ENCODE data around the gene SLC46A1. TPM values are rescaled to one million over a fixed set of nuclear protein-coding genes. Genes with fewer than 3 reads are reported as not detected.

SLC46A1 gene
- total RNA-seq, 1 donor from 2014 or later, result 5.9 TPM

DNA sequence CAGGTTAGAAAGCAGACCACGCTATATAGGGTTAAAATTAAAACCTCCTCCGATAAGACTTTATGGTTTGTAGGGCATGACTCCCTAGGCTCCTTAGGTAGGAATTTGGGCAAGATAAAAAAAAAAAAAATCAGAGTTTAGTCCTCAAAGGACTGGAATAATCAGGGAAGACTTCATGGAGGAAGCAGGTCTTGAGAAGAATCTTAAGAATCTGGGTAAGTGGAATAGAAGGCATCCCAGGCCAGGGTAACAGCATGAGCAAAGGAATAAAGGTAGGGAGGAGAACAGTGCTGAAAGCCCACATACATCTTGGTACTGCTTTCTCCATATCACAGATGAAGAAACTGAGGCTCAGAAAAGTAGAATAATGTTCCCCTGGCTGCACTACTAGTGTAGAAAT is 15.4 kb downstream of the SLC46A1 start:
- Mint-ChIP-seq H3K27ac (ENCODE audit: unreplicated experiment) (no peak overlapping the region), H3K36me3 (ENCODE audit: unreplicated experiment) (peaks cover 37% of the 10 kb centered on the region), H3K4me3 (ENCODE audit: unreplicated experiment) (no peak overlapping the region), H3K4me1 (ENCODE audit: unreplicated experiment) (no peaks in the 10 kb centered on the region), H3K9me3 (ENCODE audit: unreplicated experiment) (no peaks in the 10 kb centered on the region), H3K27me3 (ENCODE audit: unreplicated experiment) (no peaks in the 10 kb centered on the region)
- no peak for DNase-seq (ENCODE audit: extremely low spot score, unreplicated experiment)
- TF ChIP-seq, protein P1, sequence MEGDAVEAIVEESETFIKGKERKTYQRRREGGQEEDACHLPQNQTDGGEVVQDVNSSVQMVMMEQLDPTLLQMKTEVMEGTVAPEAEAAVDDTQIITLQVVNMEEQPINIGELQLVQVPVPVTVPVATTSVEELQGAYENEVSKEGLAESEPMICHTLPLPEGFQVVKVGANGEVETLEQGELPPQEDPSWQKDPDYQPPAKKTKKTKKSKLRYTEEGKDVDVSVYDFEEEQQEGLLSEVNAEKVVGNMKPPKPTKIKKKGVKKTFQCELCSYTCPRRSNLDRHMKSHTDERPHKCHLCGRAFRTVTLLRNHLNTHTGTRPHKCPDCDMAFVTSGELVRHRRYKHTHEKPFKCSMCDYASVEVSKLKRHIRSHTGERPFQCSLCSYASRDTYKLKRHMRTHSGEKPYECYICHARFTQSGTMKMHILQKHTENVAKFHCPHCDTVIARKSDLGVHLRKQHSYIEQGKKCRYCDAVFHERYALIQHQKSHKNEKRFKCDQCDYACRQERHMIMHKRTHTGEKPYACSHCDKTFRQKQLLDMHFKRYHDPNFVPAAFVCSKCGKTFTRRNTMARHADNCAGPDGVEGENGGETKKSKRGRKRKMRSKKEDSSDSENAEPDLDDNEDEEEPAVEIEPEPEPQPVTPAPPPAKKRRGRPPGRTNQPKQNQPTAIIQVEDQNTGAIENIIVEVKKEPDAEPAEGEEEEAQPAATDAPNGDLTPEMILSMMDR (IDR thresholded peaks at IDR 0.05), result no peak

GRCh38 chr17:28390141-28390540 is 15.9 kb downstream of the SLC46A1 start:
- no peaks in the 10 kb centered on the region for H3K27me3 Mint-ChIP-seq (ENCODE audit: unreplicated experiment)

DNA sequence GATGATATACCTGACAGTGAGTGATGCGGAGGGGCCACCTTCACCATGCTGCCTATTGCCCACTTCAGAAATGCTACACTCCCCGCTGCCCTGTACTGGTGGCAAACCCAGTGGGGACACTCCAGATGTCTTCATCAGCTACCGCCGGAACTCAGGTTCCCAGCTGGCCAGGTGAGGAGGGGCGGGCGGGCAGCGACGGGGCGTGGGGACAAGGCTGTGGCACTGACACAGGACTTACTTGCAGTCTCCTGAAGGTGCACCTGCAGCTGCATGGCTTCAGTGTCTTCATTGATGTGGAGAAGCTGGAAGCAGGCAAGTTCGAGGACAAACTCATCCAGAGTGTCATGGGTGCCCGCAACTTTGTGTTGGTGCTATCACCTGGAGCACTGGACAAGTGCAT is 17.9 kb downstream of the SLC46A1 start:
- no peaks in the 10 kb centered on the region for H3K9me3 Mint-ChIP-seq (ENCODE audit: unreplicated experiment)
- H3K4me1 Mint-ChIP-seq (ENCODE audit: unreplicated experiment), result no peaks in the 10 kb centered on the region
- H3K36me3 Mint-ChIP-seq (ENCODE audit: unreplicated experiment), result peaks cover 34% of the 10 kb centered on the region
- DNase-seq (ENCODE audit: extremely low spot score, unreplicated experiment), result no peak
- H3K4me3 Mint-ChIP-seq (ENCODE audit: unreplicated experiment), result no peak overlapping the region
- H3K27ac Mint-ChIP-seq (ENCODE audit: unreplicated experiment), result no peak overlapping the region
- no peaks in the 10 kb centered on the region for H3K27me3 Mint-ChIP-seq (ENCODE audit: unreplicated experiment)
- TF ChIP-seq, protein P1 (IDR thresholded peaks at IDR 0.05), result no peak

More at GRCh38 chr17:28390141-28390540, 15.9 kb downstream of the SLC46A1 start:
- Mint-ChIP-seq H3K36me3 (ENCODE audit: unreplicated experiment) (peaks cover 35% of the 10 kb centered on the region), H3K9me3 (ENCODE audit: unreplicated experiment) (no peaks in the 10 kb centered on the region), H3K4me3 (ENCODE audit: unreplicated experiment) (no peak overlapping the region), H3K4me1 (ENCODE audit: unreplicated experiment) (no peaks in the 10 kb centered on the region), H3K27ac (ENCODE audit: unreplicated experiment) (no peak overlapping the region)
- DNase-seq (ENCODE audit: extremely low spot score, unreplicated experiment), result no peak
- TF ChIP-seq, protein P1 (IDR thresholded peaks at IDR 0.05), result no peak

GRCh38 chr17:28386391-28386790 is 19.6 kb downstream of the SLC46A1 start:
- no peaks in the 10 kb centered on the region for H3K9me3 Mint-ChIP-seq (ENCODE audit: unreplicated experiment)
- no peak overlapping the region for H3K27ac Mint-ChIP-seq (ENCODE audit: unreplicated experiment)
- peaks cover 39% of the 10 kb centered on the region for H3K36me3 Mint-ChIP-seq (ENCODE audit: unreplicated experiment)
- DNase-seq (ENCODE audit: extremely low spot score, unreplicated experiment), result no peak
- TF ChIP-seq, protein P1 (IDR thresholded peaks at IDR 0.05), result no peak
- H3K4me1 Mint-ChIP-seq (ENCODE audit: unreplicated experiment), result no peaks in the 10 kb centered on the region
- no peak overlapping the region for H3K4me3 Mint-ChIP-seq (ENCODE audit: unreplicated experiment)
- H3K27me3 Mint-ChIP-seq (ENCODE audit: unreplicated experiment), result no peaks in the 10 kb centered on the region

- H3K4me1 Mint-ChIP-seq (ENCODE audit: unreplicated experiment), result peaks cover under 1% of the 10 kb centered on the region
- DNase-seq (ENCODE audit: extremely low spot score, unreplicated experiment), result no peak
- TF ChIP-seq, protein P1 (IDR thresholded peaks at IDR 0.05), result no peak
- H3K27me3 Mint-ChIP-seq (ENCODE audit: unreplicated experiment), result no peaks in the 10 kb centered on the region
- no peak overlapping the region for H3K27ac Mint-ChIP-seq (ENCODE audit: unreplicated experiment)
- no peaks in the 10 kb centered on the region for H3K9me3 Mint-ChIP-seq (ENCODE audit: unreplicated experiment)
- peaks cover 31% of the 10 kb centered on the region for H3K36me3 Mint-ChIP-seq (ENCODE audit: unreplicated experiment)
- H3K4me3 Mint-ChIP-seq (ENCODE audit: unreplicated experiment), result no peak overlapping the region
Measured at GRCh38 chr17:28385406-28385805, 20.6 kb downstream of the SLC46A1 start.
